ENCODE results near the gene KBTBD6. TPM values are rescaled to one million over a fixed set of nuclear protein-coding genes. Genes with fewer than 3 reads are reported as not detected.
"Not testable (repeated sequence)": the region's sequence is repeated elsewhere in the genome, so short reads cannot be mapped to it uniquely, and the experiment has no call there.

The KBTBD6 gene
- total RNA-seq, 2 experiments from 2014 or later: 4.9 to 5.7 TPM

- CTCF ChIA-PET: interaction anchor here (1.3 kb wide), 1 partner anchor 9 kb away, joined by 3 read pairs; no protein-coding TSS in a partner anchor
- POLR2A ChIA-PET: no interaction called here
Observed at GRCh38 chr13:41137241-41137640, 4.6 kb upstream of the KBTBD6 start.

- POLR2A ChIA-PET: no interaction called here
Observed at GRCh38 chr13:41136396-41137031, 3.9 kb upstream of the KBTBD6 start.

GRCh38 chr13:41133951-41134350, 1.3 kb upstream of the KBTBD6 start:
- POLR2A ChIA-PET: interaction anchor here (0.6 kb wide), 1 partner anchor 45 kb away, joined by 3 read pairs; no protein-coding TSS in a partner anchor
- CTCF ChIA-PET: no interaction called here

More at GRCh38 chr13:41136396-41137031, 3.9 kb upstream of the KBTBD6 start:
- CTCF ChIA-PET: interaction anchor here (1.3 kb wide), 1 partner anchor 10 kb away, joined by 3 read pairs; no protein-coding TSS in a partner anchor

- CTCF ChIA-PET: not testable (repeated sequence)
- POLR2A ChIA-PET: interaction anchor here (1.0 kb wide), 1 partner anchor 63 kb away, joined by 5 read pairs; the partner anchor contains the start of gene KBTBD7
Observed at GRCh38 chr13:41131660-41132511, 716 bp downstream of the KBTBD6 start.

- CTCF ChIA-PET, POLR2A ChIA-PET: not testable (repeated sequence)
Observed at GRCh38 chr13:41131189-41131588, 1.4 kb downstream of the KBTBD6 start.

- CTCF ChIA-PET: no interaction called here
- POLR2A ChIA-PET: no interaction called here
Observed at GRCh38 chr13:41130356-41130755, 2.2 kb downstream of the KBTBD6 start.

- ChIA-PET POLR2A (no interaction called here), CTCF (no interaction called here)
Observed at GRCh38 chr13:41127701-41128100, 4.9 kb downstream of the KBTBD6 start.

- CTCF ChIA-PET: no interaction called here
Observed at GRCh38 chr13:41122838-41123237, 9.8 kb downstream of the KBTBD6 start.

GRCh38 chr13:41117869-41118268, 14.7 kb downstream of the KBTBD6 start:
- ChIA-PET CTCF (no interaction called here), POLR2A (no interaction called here)

More at GRCh38 chr13:41122838-41123237, 9.8 kb downstream of the KBTBD6 start:
- POLR2A ChIA-PET: interaction anchor here (0.5 kb wide), 1 partner anchor 92 kb away, joined by 6 read pairs; no protein-coding TSS in a partner anchor

- ChIA-PET POLR2A (no interaction called here), CTCF (no interaction called here)
Observed at GRCh38 chr13:41111454-41111853, 21.1 kb downstream of the KBTBD6 start.

GRCh38 chr13:41107584-41108014, 25.0 kb downstream of the KBTBD6 start:
- POLR2A ChIA-PET: no interaction called here

GRCh38 chr13:41107104-41107571, 25.5 kb downstream of the KBTBD6 start:
- POLR2A ChIA-PET: no interaction called here
- CTCF ChIA-PET: no interaction called here

More at GRCh38 chr13:41107584-41108014, 25.0 kb downstream of the KBTBD6 start:
- CTCF ChIA-PET: no interaction called here

- POLR2A ChIA-PET: no interaction called here
- CTCF ChIA-PET: no interaction called here
Observed at GRCh38 chr13:41099986-41100385, 32.6 kb downstream of the KBTBD6 start.

- ChIA-PET CTCF (interaction anchor here (0.6 kb wide), 1 partner anchor 164 kb away, joined by 3 read pairs; no protein-coding TSS in a partner anchor), POLR2A (no interaction called here)
Observed at GRCh38 chr13:41098761-41099160, 33.8 kb downstream of the KBTBD6 start.

- POLR2A ChIA-PET, CTCF ChIA-PET: not testable (repeated sequence)
Observed at GRCh38 chr13:41095681-41096080, 36.9 kb downstream of the KBTBD6 start.

GRCh38 chr13:41085961-41086585, 46.5 kb downstream of the KBTBD6 start:
- CTCF ChIA-PET: no interaction called here
- POLR2A ChIA-PET: no interaction called here

GRCh38 chr13:41079725-41080124, 52.9 kb downstream of the KBTBD6 start:
- ChIA-PET CTCF (no interaction called here), POLR2A (no interaction called here)
